ENCODE data around the gene DOCK1.

- TF ChIP-seq TAF1 (IDR thresholded peaks at IDR 0.05; ENCODE audit: low read depth) (no peak), CTCF (IDR thresholded peaks at IDR 0.05; ENCODE audit: poor library complexity, severe bottlenecking) (no peak), EP300 (conservative IDR thresholded peaks at IDR 0.05; ENCODE audit: poor library complexity, severe bottlenecking) (no peak), RAD21 (conservative IDR thresholded peaks at IDR 0.05) (no peak), REST (IDR thresholded peaks at IDR 0.05; ENCODE audit: borderline replicate concordance) (no peak), EZH2 (IDR thresholded peaks at IDR 0.05; ENCODE audit: borderline replicate concordance, insufficient read depth, low read length, poor library complexity, severe bottlenecking) (no peak), MXI1 (conservative IDR thresholded peaks at IDR 0.05; ENCODE audit: poor library complexity, severe bottlenecking) (no peak), POLR2AphosphoS5 (IDR thresholded peaks at IDR 0.05) (no peak), SMC3 (conservative IDR thresholded peaks at IDR 0.05; ENCODE audit: poor library complexity) (no peak)
Measured at GRCh38 chr10:127129104-127129503, 223.9 kb downstream of the DOCK1 start.

All from neural cell (in vitro differentiated cells).